ENCODE data around the gene AVL9. TPM values are rescaled to one million over a fixed set of nuclear protein-coding genes. Genes with fewer than 3 reads are reported as not detected.
"Not testable (repeated sequence)": the region's sequence is repeated elsewhere in the genome, so short reads cannot be mapped to it uniquely, and the experiment has no call there.

The AVL9 gene
- total RNA-seq, 3 donors from 2014 or later, result 27.7 to 54.4 (median 42.3) TPM

GRCh38 chr7:32461484-32461883, 33.8 kb upstream of the AVL9 start:
- DNase-seq (ENCODE audit: low spot score in 2 of 2), result no peak
- H3K27ac ChIP-seq, result no peak overlapping the region
- H3K27me3 ChIP-seq, result no peaks in the 10 kb centered on the region
- no peaks in the 10 kb centered on the region for H3K36me3 ChIP-seq
- intact Hi-C loops (cut with DNase I; ENCODE audit: low total_unique reads), result no loop called here
- no peak overlapping the region for H3K4me3 ChIP-seq
- no peaks in the 10 kb centered on the region for H3K4me1 ChIP-seq
- no peaks in the 10 kb centered on the region for H3K9me3 ChIP-seq
- TF ChIP-seq POLR2AphosphoS5 (IDR thresholded peaks at IDR 0.05) (no peak), CTCF (IDR thresholded peaks at IDR 0.05) (no peak), POLR2A (IDR thresholded peaks at IDR 0.05) (no peak)

- Histone ChIP-seq H3K4me3 (no peak overlapping the region), H3K27me3 (no peaks in the 10 kb centered on the region), H3K4me1 (no peaks in the 10 kb centered on the region), H3K36me3 (no peaks in the 10 kb centered on the region), H3K9me3 (no peaks in the 10 kb centered on the region), H3K27ac (no peak overlapping the region)
- intact Hi-C loops (cut with DNase I; ENCODE audit: low total_unique reads), result no loop called here
- no peak for DNase-seq (ENCODE audit: low spot score in 2 of 2)
- TF ChIP-seq POLR2A (IDR thresholded peaks at IDR 0.05) (no peak), CTCF (IDR thresholded peaks at IDR 0.05) (no peak), POLR2AphosphoS5 (IDR thresholded peaks at IDR 0.05) (no peak)
These were observed 32.8 kb upstream of the AVL9 start for GRCh38 chr7:32462451-32462850.

GRCh38 chr7:32462977-32463376, 32.3 kb upstream of the AVL9 start:
- Histone ChIP-seq H3K36me3 (no peaks in the 10 kb centered on the region), H3K27me3 (no peaks in the 10 kb centered on the region), H3K27ac (no peak overlapping the region), H3K4me1 (no peaks in the 10 kb centered on the region), H3K4me3 (no peak overlapping the region), H3K9me3 (no peaks in the 10 kb centered on the region)
- intact Hi-C loops (cut with DNase I; ENCODE audit: low total_unique reads), result no loop called here
- no peak for DNase-seq (ENCODE audit: low spot score in 2 of 2)
- TF ChIP-seq CTCF (IDR thresholded peaks at IDR 0.05) (no peak), POLR2AphosphoS5 (IDR thresholded peaks at IDR 0.05) (no peak), POLR2A (IDR thresholded peaks at IDR 0.05) (no peak)

- intact Hi-C loops (cut with DNase I; ENCODE audit: low total_unique reads); H3K4me1 ChIP-seq; H3K4me3 ChIP-seq; H3K36me3 ChIP-seq; DNase-seq (ENCODE audit: low spot score in 2 of 2); H3K27me3 ChIP-seq; H3K9me3 ChIP-seq; H3K27ac ChIP-seq: not testable (repeated sequence)
These were observed 30.5 kb upstream of the AVL9 start for GRCh38 chr7:32464641-32465416.

GRCh38 chr7:32470004-32470403, 25.3 kb upstream of the AVL9 start:
- H3K27me3 ChIP-seq; H3K36me3 ChIP-seq; DNase-seq (ENCODE audit: low spot score in 2 of 2); H3K27ac ChIP-seq; H3K9me3 ChIP-seq; intact Hi-C loops (cut with DNase I; ENCODE audit: low total_unique reads); H3K4me1 ChIP-seq; H3K4me3 ChIP-seq: not testable (repeated sequence)

GRCh38 chr7:32470871-32471270, 24.4 kb upstream of the AVL9 start:
- TF ChIP-seq POLR2AphosphoS5 (IDR thresholded peaks at IDR 0.05) (no peak), CTCF (IDR thresholded peaks at IDR 0.05) (no peak), POLR2A (IDR thresholded peaks at IDR 0.05) (no peak)
- Histone ChIP-seq H3K36me3 (no peaks in the 10 kb centered on the region), H3K27me3 (no peaks in the 10 kb centered on the region), H3K27ac (no peak overlapping the region), H3K9me3 (no peaks in the 10 kb centered on the region), H3K4me3 (no peak overlapping the region), H3K4me1 (no peaks in the 10 kb centered on the region)
- intact Hi-C loops (cut with DNase I; ENCODE audit: low total_unique reads), result no loop called here
- DNase-seq (ENCODE audit: low spot score in 2 of 2), result no peak

Data from breast epithelium (tissue), 4 donors.